Measurements from ENCODE around the gene RPRML. TPM values are rescaled to one million over a fixed set of nuclear protein-coding genes. Genes with fewer than 3 reads are reported as not detected.
A peak's percentile ranks its signal among the peaks of the same experiment; 100 is the strongest.
"Not testable (repeated sequence)": the region's sequence is repeated elsewhere in the genome, so short reads cannot be mapped to it uniquely, and the experiment has no call there.

Gene RPRML
- total RNA-seq, 2 experiments from 2014 or later: not detected

DNA sequence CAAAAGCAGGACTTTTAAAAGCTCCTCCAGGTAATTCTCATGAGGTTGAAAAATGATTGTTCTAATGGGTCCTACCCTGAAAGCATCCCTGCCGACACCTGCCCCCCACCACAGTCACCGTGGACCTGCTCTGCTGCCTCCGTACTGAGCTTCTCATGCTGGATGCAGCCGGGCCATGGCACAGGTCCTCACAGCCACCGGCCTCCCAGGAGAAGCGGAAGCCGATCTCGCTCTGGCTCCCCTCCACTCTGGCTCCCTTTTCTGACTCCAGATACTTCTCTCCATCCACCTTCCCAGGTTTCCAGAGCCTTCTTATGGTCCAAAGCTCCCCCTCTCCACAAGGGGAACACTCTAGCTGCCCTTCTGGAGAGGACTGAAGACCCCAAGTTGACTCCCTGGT, 10.2 kb downstream of the RPRML start:
- ChIA-PET POLR2A (no interaction called here), CTCF (no interaction called here)
- DNase-seq: no peak
- Mint-ChIP-seq H3K9me3 (no peaks in the 10 kb centered on the region), H3K27me3 (no peaks in the 10 kb centered on the region), H3K4me1 (peaks cover 2% of the 10 kb centered on the region), H3K36me3 (ENCODE audit: low read depth) (no peaks in the 10 kb centered on the region), H3K4me3 (no peak overlapping the region), H3K27ac (no peak overlapping the region)

GRCh38 chr17:46968224-46968834, 10.7 kb downstream of the RPRML start:
- POLR2A ChIA-PET: no interaction called here
- CTCF ChIA-PET: no interaction called here
- peaks cover 2% of the 10 kb centered on the region for H3K4me1 Mint-ChIP-seq
- no peaks in the 10 kb centered on the region for H3K27me3 Mint-ChIP-seq
- H3K27ac Mint-ChIP-seq: no peak overlapping the region
- DNase-seq: no peak
- H3K4me3 Mint-ChIP-seq: no peak overlapping the region
- H3K36me3 Mint-ChIP-seq (ENCODE audit: low read depth): no peaks in the 10 kb centered on the region
- no peaks in the 10 kb centered on the region for H3K9me3 Mint-ChIP-seq

DNA sequence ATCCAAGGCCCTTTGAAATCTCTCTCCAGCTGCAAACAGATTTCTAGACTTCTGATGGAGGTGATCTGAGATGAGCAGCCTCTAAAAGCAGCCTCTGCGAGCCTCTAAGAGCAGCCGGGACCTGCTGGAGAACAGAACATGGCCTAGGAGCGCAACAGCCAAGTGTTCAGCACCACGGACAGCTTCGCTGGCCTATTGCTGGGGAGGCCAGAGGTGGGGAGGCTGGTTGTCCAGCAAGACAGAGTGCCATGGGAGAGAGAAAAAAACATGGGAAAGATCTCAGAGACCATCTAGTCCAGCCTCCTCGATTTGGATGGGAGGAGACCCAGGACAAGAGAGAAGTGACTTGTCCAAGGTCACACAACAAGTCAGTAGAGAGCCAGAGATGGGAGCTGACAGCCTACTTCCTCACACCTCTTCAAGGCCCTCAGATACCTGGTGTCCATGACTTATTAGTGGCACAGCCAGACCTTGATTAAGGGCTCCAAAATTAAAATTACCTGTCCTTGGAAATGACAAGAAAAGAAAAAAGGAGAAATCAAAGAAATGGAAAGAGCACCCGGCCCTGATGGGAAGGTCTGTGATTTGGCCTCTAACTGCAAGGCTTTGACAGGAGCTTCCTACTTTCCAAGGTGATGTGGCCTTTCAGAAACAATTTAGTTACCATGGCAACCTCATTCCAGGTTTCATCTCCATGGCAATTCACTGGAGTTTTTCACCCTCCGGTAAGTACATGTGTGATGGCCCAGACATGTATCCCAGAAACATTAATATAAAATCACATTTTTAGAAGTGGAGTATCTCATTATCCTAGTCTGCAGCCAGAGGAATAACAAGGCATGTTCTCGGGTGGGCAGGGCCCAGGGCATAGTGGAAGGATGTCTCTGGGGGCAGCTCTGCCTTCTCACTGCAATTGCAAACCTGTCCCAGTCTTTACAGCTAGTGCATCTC, 14.5 kb downstream of the RPRML start:
- Mint-ChIP-seq H3K9me3 (peaks cover 4% of the 10 kb centered on the region), H3K36me3 (ENCODE audit: low read depth) (no peaks in the 10 kb centered on the region), H3K4me1 (peaks cover 8% of the 10 kb centered on the region), H3K4me3 (no peak overlapping the region), H3K27me3 (peaks cover 4% of the 10 kb centered on the region), H3K27ac (no peak overlapping the region)
- CTCF ChIA-PET: interaction anchor here (0.6 kb wide), 1 partner anchor 585 kb away, joined by 3 read pairs; no protein-coding TSS in a partner anchor
- DNase-seq: peak; percentile 24
- POLR2A ChIA-PET: no interaction called here

DNA sequence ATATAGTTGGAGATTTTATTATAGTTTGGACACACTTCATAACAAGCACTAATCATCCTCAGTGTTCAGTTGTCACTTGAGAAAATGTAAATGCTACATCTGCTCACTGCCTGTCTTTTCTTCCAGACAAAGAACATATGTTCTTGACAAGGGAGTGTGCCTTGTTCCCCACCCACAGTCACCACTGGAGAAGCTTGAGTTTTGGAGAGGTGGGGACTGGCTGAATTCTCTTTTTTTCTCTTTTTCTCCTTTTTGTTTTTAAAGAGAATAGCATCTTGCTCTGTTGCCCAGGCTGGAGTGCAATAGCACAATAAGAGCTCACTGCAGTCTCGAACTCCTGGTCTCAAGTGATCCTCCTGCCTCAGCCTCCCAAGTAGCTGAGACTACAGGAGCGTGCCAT, 15.5 kb downstream of the RPRML start:
- peaks cover 4% of the 10 kb centered on the region for H3K9me3 Mint-ChIP-seq
- no peak overlapping the region for H3K27ac Mint-ChIP-seq
- H3K27me3 Mint-ChIP-seq: peaks cover 4% of the 10 kb centered on the region
- CTCF ChIA-PET: interaction anchor here (0.9 kb wide), 1 partner anchor 11 kb away, joined by 3 read pairs; no protein-coding TSS in a partner anchor
- no peak for DNase-seq
- H3K36me3 Mint-ChIP-seq (ENCODE audit: low read depth): no peaks in the 10 kb centered on the region
- POLR2A ChIA-PET: no interaction called here
- H3K4me1 Mint-ChIP-seq: peaks cover 8% of the 10 kb centered on the region
- H3K4me3 Mint-ChIP-seq: no peak overlapping the region

DNA sequence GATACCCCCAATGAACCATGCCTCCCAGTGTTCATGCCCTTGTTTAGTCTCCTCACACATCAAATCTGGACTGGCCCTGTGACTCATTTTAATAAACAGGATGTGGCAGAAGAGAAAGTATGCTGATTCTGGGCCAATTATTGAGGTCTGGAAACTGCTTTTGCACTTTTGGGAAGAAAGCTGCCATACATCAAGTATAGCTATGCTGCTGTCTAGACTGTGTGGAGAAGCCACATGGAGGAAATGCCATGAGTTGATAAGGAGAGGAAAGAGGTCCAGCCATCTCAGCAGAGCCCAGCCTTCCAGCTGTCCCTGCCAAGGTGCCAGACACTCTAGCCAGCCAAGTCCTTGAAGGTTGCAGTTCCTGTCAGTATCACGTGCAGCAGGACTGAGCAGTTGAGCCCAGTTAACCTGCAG, 16.7 kb downstream of the RPRML start:
- POLR2A ChIA-PET: interaction anchor here (0.6 kb wide), 1 partner anchor 127 kb away, joined by 3 read pairs; no protein-coding TSS in a partner anchor
- DNase-seq: no peak
- Mint-ChIP-seq H3K4me3 (no peak overlapping the region), H3K27me3 (peaks cover 4% of the 10 kb centered on the region), H3K36me3 (ENCODE audit: low read depth) (no peaks in the 10 kb centered on the region), H3K9me3 (peaks cover 4% of the 10 kb centered on the region), H3K27ac (no peak overlapping the region), H3K4me1 (peaks cover 8% of the 10 kb centered on the region)
- CTCF ChIA-PET: interaction anchor here (0.8 kb wide), 1 partner anchor 127 kb away, joined by 3 read pairs; no protein-coding TSS in a partner anchor

- ChIA-PET CTCF (interaction anchor here (0.6 to 2.0 kb wide), 3 partner anchors 19 to 165 kb away, joined by 3 to 6 read pairs (median 4); no protein-coding TSS in a partner anchor), POLR2A (no interaction called here)
- Mint-ChIP-seq H3K9me3 (peaks cover 4% of the 10 kb centered on the region), H3K36me3 (ENCODE audit: low read depth) (peaks cover 4% of the 10 kb centered on the region), H3K27me3 (peaks cover 4% of the 10 kb centered on the region), H3K4me1 (peaks cover 7% of the 10 kb centered on the region), H3K4me3 (no peak overlapping the region), H3K27ac (no peak overlapping the region)
- no peak for DNase-seq
These were observed 18.9 kb downstream of the RPRML start for GRCh38 chr17:46960152-46960551.

DNA sequence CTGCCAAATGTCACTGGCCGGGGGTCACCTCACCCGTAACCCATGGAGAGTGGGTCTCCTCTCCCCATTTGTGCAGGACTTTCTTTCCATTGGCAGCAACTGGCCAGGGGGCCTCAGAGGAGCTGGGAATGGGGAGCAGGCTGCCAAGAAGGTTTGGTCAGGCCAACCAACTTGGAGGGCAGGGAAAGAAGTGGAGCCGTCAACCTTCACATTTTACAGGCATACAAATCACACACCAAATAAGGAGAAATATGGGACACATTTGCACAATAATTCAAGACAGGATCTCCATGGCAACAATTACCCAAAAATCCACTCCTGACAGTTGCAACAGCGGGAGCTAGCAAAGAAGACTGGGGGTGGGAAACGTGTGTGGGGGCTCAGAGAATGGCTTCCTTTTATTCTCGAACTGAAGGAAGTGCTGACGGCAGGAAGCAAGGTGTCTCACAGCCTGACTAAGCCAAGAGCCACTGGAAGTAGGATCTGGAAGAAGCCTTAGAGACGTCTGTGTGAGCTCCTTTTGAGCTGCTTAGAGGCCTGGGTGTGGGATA, 20.9 kb downstream of the RPRML start:
- Mint-ChIP-seq H3K36me3 (ENCODE audit: low read depth) (peaks cover 4% of the 10 kb centered on the region), H3K4me3 (no peak overlapping the region), H3K4me1 (peaks cover 7% of the 10 kb centered on the region), H3K9me3 (peaks cover 4% of the 10 kb centered on the region), H3K27ac (no peak overlapping the region), H3K27me3 (peaks cover 4% of the 10 kb centered on the region)
- DNase-seq: no peak
- ChIA-PET POLR2A (no interaction called here), CTCF (interaction anchor here (2.0 kb wide), 1 partner anchor 16 kb away, joined by 6 read pairs; no protein-coding TSS in a partner anchor)

DNA sequence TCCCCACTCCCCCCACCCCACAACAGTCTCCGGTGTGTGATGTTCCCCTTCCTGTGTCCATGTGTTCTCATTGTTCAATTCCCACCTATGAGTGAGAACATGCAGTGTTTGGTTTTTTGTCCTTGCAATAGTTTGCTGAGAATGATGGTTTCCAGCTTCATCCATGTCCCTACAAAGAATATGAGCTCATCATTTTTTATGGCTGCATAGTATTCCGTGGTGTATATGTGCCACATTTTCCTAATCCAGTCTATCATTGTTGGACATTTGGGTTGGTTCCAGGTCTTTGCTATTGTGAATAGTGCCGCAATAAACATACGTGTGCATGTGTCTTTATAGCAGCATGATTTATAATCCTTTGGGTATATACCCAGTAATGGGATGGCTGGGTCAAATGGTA, 25.9 kb downstream of the RPRML start:
- H3K36me3 Mint-ChIP-seq (ENCODE audit: low read depth); H3K4me3 Mint-ChIP-seq; CTCF ChIA-PET; POLR2A ChIA-PET; H3K9me3 Mint-ChIP-seq; H3K27ac Mint-ChIP-seq; H3K27me3 Mint-ChIP-seq; DNase-seq; H3K4me1 Mint-ChIP-seq: not testable (repeated sequence)

- ChIA-PET CTCF (interaction anchor here (1.2 to 1.3 kb wide), 2 partner anchors 11 to 1316 kb away, joined by 3 read pairs; no protein-coding TSS in a partner anchor), POLR2A (interaction anchor here (0.9 kb wide), 1 partner anchor 8 kb away, joined by 4 read pairs; no protein-coding TSS in a partner anchor)
- no peaks in the 10 kb centered on the region for H3K9me3 Mint-ChIP-seq
- H3K36me3 Mint-ChIP-seq (ENCODE audit: low read depth): peaks cover 4% of the 10 kb centered on the region
- no peak overlapping the region for H3K27ac Mint-ChIP-seq
- H3K4me1 Mint-ChIP-seq: no peaks in the 10 kb centered on the region
- no peak overlapping the region for H3K4me3 Mint-ChIP-seq
- DNase-seq: no peak
- no peaks in the 10 kb centered on the region for H3K27me3 Mint-ChIP-seq
These were observed 26.9 kb downstream of the RPRML start for GRCh38 chr17:46952115-46952514.

DNA sequence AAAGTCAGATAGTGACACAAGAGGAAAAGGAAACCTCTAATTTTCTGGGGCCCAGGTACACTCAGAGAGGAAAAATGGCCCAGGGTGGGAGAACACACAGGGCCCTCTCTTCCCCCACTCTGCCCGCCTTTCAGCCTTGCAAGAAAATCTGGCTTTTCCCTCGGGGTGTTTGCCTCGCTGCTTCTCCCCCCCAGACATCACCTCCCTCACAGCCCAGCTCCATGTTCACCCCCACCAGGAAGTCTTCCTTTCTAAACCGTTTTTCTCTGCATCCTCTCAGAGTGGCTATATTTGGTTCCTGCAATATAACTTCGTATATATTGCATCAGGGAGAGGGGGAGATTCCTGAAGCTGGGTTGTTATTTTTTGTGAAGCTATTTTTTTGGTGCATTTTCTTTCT, 27.3 kb downstream of the RPRML start:
- DNase-seq: no peak
- H3K4me3 Mint-ChIP-seq: no peak overlapping the region
- no peaks in the 10 kb centered on the region for H3K9me3 Mint-ChIP-seq
- ChIA-PET CTCF (interaction anchor here (1.0 to 1.3 kb wide), 3 partner anchors 9 to 1316 kb away, joined by 3 read pairs; no protein-coding TSS in a partner anchor), POLR2A (interaction anchor here (0.9 kb wide), 1 partner anchor 8 kb away, joined by 4 read pairs; no protein-coding TSS in a partner anchor)
- H3K27me3 Mint-ChIP-seq: no peaks in the 10 kb centered on the region
- no peak overlapping the region for H3K27ac Mint-ChIP-seq
- H3K4me1 Mint-ChIP-seq: no peaks in the 10 kb centered on the region
- peaks cover 4% of the 10 kb centered on the region for H3K36me3 Mint-ChIP-seq (ENCODE audit: low read depth)

GRCh38 chr17:46950997-46951621, 27.9 kb downstream of the RPRML start:
- POLR2A ChIA-PET: no interaction called here
- Mint-ChIP-seq H3K27ac (no peak overlapping the region), H3K4me3 (no peak overlapping the region), H3K9me3 (no peaks in the 10 kb centered on the region), H3K4me1 (no peaks in the 10 kb centered on the region), H3K36me3 (ENCODE audit: low read depth) (peaks cover 4% of the 10 kb centered on the region), H3K27me3 (no peaks in the 10 kb centered on the region)
- CTCF ChIA-PET: interaction anchor here (1.0 to 1.2 kb wide), 2 partner anchors 9 to 1315 kb away, joined by 3 read pairs; no protein-coding TSS in a partner anchor
- no peak for DNase-seq

- Mint-ChIP-seq H3K4me1 (no peaks in the 10 kb centered on the region), H3K4me3 (no peak overlapping the region), H3K27me3 (no peaks in the 10 kb centered on the region), H3K27ac (no peak overlapping the region), H3K9me3 (no peaks in the 10 kb centered on the region), H3K36me3 (ENCODE audit: low read depth) (peaks cover under 1% of the 10 kb centered on the region)
- ChIA-PET CTCF (interaction anchor here (1.0 to 1.4 kb wide), 2 partner anchors 8 to 9 kb away, joined by 3 read pairs; no protein-coding TSS in a partner anchor), POLR2A (no interaction called here)
- no peak for DNase-seq
These were observed 28.6 kb downstream of the RPRML start for GRCh38 chr17:46950342-46950996.

All from activated CD4-positive, alpha-beta T cell treated with anti-CD3 and anti-CD28 coated beads, Interleukin-2, amount 10 ng/mL, durations not matched to agents 7 days and 5 days (primary cell).